Measurements from ENCODE around the gene POLR2L.

Gene POLR2L

GRCh38 chr11:844693-845644 is 2.6 kb upstream of the POLR2L start:
- TF ChIP-seq ZNF274 (IDR thresholded peaks at IDR 0.05; ENCODE audit: low read depth, low read length): no peak
- H3K4me3 ChIP-seq (ENCODE audit: low read length): no peak overlapping the region

- peak overlapping the region; percentile 93; the same call in 1 of the 2 replicates for H3K4me3 ChIP-seq (ENCODE audit: low read length)
Observed at GRCh38 chr11:843818-844692, 1.7 kb upstream of the POLR2L start.

DNA sequence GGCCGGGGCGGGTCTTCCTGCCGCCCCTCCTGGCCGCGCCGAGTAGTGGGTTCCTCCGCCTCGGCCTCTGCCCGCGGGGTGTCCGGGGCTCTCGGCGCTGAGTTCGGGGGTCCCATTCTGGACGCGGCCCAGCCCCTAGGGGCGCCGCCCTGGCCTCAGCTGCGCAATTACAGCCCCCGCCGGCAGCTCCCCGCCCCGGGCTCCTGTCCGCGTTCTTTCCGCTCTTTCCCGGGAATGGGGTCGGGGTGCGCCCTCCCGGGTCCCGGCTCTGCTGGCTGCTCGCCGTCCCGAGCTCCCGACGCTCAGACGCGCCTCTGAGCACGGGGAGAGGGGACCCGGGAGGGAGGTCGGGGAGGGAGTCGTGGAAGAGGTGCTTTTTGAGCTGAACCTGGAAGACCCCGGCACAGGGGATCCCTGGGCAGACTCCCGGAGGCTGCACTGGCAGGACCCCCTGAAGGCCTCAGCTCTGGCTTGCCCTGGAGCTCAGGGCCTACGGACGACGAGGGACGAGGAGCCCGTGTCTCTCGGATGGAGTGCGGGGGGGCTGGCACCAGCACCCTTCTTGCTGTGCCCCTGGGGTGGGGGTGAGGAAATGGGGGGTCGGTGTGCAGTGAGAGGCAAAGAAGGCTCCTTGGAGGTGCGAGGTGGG is 881 bp upstream of the POLR2L start:
- H3K4me3 ChIP-seq (ENCODE audit: low read length): peak overlapping the region; percentile 93
- no peak for TF ChIP-seq ZNF274 (IDR thresholded peaks at IDR 0.05; ENCODE audit: low read depth, low read length)

More at GRCh38 chr11:843818-844692, 1.7 kb upstream of the POLR2L start:
- TF ChIP-seq ZNF274 (IDR thresholded peaks at IDR 0.05; ENCODE audit: low read depth, low read length): no peak

DNA sequence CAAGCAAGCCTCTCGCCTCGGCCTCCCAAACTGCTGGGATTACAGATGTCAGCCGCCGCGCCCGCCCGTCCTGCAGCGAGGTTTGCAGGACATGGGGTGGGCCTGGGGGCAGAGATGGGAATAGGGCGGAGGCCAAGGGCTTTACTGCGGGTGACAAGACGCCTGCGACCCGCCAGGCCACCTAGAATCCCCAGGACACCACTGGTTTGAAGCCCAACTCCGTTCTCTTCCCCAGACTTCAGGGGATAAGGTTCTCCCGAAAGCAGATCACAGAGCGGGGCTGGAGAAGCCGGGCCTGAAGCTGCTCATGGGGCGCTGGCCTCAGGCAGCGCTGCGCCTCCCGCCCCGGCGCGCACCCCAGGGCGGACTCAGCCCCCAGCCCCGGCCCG is 354 bp downstream of the POLR2L start:
- H3K4me3 ChIP-seq (ENCODE audit: low read length): peak overlapping the region; percentile 93
- TF ChIP-seq ZNF274 (IDR thresholded peaks at IDR 0.05; ENCODE audit: low read depth, low read length): no peak

GRCh38 chr11:839875-840617 is 2.3 kb downstream of the POLR2L start:
- no peak overlapping the region for H3K4me3 ChIP-seq (ENCODE audit: low read length)

GRCh38 chr11:839280-839623 is 3.1 kb downstream of the POLR2L start:
- no peak overlapping the region for H3K4me3 ChIP-seq (ENCODE audit: low read length)
- no peak for TF ChIP-seq ZNF274 (IDR thresholded peaks at IDR 0.05; ENCODE audit: low read depth, low read length)

More at GRCh38 chr11:839875-840617, 2.3 kb downstream of the POLR2L start:
- no peak for TF ChIP-seq ZNF274 (IDR thresholded peaks at IDR 0.05; ENCODE audit: low read depth, low read length)

GRCh38 chr11:838441-839279 is 3.7 kb downstream of the POLR2L start:
- no peak for TF ChIP-seq ZNF274 (IDR thresholded peaks at IDR 0.05; ENCODE audit: low read depth, low read length)

DNA sequence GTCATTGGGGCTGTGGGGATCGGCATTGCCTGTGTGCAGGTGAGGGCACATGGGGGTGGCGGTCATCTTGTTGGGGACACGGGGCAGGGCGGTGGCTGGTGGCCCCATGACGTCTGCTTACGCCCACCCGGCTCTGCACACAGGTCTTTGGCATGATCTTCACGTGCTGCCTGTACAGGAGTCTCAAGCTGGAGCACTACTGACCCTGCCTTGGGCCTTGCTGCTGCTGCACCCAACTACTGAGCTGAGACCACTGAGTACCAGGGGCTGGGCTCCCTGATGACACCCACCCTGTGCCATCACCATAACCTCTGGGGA is 4.4 kb downstream of the POLR2L start:
- TF ChIP-seq ZNF274 (IDR thresholded peaks at IDR 0.05; ENCODE audit: low read depth, low read length): no peak
- H3K4me3 ChIP-seq (ENCODE audit: low read length): no peak overlapping the region

More at GRCh38 chr11:838441-839279, 3.7 kb downstream of the POLR2L start:
- H3K4me3 ChIP-seq (ENCODE audit: low read length): no peak overlapping the region

DNA sequence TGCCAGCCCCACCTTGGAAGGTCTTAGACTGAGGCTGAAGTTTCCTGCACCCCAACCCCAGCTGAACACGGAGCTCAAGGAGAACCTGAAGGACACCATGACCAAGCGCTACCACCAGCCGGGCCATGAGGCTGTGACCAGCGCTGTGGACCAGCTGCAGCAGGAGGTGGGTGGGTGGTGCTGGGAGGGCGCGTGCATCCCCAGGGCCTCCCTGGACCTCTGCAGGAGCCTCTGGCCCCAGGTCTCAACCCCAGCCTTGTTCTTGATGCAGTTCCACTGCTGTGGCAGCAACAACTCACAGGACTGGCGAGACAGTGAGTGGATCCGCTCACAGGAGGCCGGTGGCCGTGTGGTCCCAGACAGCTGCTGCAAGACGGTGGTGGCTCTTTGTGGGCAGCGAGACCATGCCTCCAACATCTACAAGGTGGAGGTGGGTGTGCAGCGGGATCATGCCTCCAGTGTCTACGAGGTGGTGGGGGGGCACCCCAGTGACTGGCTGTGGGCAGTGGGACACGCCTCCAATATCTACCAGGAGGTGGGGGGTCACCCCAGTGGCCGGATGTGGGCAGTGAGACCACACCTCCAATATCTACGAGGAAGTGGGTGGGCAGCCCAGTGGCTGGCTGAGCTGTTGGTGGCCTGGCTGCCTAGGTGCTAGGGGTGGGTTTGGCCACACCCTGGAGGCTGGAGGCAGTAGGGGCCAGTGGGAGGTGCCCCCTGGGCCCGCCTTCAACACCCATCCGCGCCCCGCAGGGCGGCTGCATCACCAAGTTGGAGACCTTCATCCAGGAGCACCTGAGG is 4.9 kb downstream of the POLR2L start:
- TF ChIP-seq ZNF274 (IDR thresholded peaks at IDR 0.05; ENCODE audit: low read depth, low read length): no peak

DNA sequence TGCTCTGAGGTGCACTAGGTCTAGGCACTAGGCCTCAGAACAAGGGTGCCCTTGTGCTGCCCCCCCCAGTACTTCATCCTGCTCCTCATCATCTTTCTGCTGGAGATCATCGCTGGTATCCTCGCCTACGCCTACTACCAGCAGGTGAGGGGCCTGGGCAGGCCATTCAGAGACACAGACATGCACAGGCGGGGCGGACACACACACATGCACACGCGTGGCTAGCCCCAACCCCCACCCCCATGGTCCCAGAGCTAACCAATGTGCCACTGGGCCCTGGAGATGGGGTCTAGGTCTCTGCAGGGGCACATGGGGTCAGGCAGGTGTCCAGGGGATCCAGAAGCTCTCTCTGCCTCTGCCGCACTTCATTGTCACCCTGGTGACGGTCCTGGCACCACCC is 5.6 kb downstream of the POLR2L start:
- H3K4me3 ChIP-seq (ENCODE audit: low read length): no peak overlapping the region
- no peak for TF ChIP-seq ZNF274 (IDR thresholded peaks at IDR 0.05; ENCODE audit: low read depth, low read length)

More for the DNA sequence above, 4.9 kb downstream of the POLR2L start:
- no peak overlapping the region for H3K4me3 ChIP-seq (ENCODE audit: low read length)

DNA sequence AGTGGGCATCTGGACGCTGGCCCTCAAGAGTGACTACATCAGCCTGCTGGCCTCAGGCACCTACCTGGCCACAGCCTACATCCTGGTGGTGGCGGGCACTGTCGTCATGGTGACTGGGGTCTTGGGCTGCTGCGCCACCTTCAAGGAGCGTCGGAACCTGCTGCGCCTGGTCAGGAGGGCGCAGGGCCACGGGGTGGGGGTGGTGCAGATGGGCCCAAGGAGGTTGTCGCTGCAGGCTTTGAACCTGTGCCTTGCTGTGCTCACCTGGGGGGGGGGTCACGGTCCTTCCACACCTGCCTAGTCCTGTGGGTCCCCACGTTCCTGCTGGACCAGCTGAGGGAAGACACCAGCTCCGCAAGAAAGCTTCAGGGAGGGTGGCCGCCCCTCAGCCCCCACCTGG is 6.1 kb downstream of the POLR2L start:
- H3K4me3 ChIP-seq (ENCODE audit: low read length): no peak overlapping the region
- TF ChIP-seq ZNF274 (IDR thresholded peaks at IDR 0.05; ENCODE audit: low read depth, low read length): no peak
